ENCODE data around the gene RBKS. TPM values are rescaled to one million over a fixed set of nuclear protein-coding genes. Genes with fewer than 3 reads are reported as not detected.

RBKS gene
- polyA plus RNA-seq, 1 of the 3 experiments (the other 2 are of a cell fraction), result 7.4 TPM

GRCh38 chr2:27920148-27920885 is 30.1 kb upstream of the RBKS start:
- Histone ChIP-seq H3K27ac (ENCODE audit: low read depth in 2 of 2, low read length in 1 of 2) (peak overlapping the region; percentile 18 to 25; a peak in 2 of 4 replicates), H3F3A (replicated peaks; ENCODE audit: insufficient read depth) (peaks cover 18% of the 10 kb centered on the region), H2AFZ (ENCODE audit: low read depth) (no peak overlapping the region), H3K9ac (no peak overlapping the region), H3K4me1 (ENCODE audit: control insufficient read depth in 1 of 2, insufficient read depth in 2 of 2, low read depth in 1 of 2, low read length in 1 of 2) (peaks cover 2 to 19% of the 10 kb centered on the region in 2 experiments), H3K4me2 (no peak overlapping the region), H3K9me2 (no peaks in the 10 kb centered on the region), H3K4me3 (ENCODE audit: low read depth in 2 of 2, low read length in 1 of 2) (no peak overlapping the region), H3K9me3 (no peaks in the 10 kb centered on the region), H3K27me3 (ENCODE audit: insufficient read depth) (no peaks in the 10 kb centered on the region), H3K36me3 (replicated peaks in 1 of 2; ENCODE audit: control insufficient read depth in 1 of 2, insufficient read depth in 2 of 2, low read length in 1 of 2) (no peaks in the 10 kb centered on the region), H3K79me2 (ENCODE audit: insufficient read depth) (no peaks in the 10 kb centered on the region), H4K20me1 (ENCODE audit: insufficient read depth) (no peaks in the 10 kb centered on the region)
- POLR2A ChIA-PET, result no interaction called here
- 32% methylated on average over 4 of the region's 4 CpGs for WGBS (ENCODE audit: low lambda C conversion rate)
- CTCF ChIA-PET, result interaction anchor here (1.2 kb wide), 2 partner anchors 13 to 216 kb away, joined by 3 read pairs; no protein-coding TSS in a partner anchor
- TF ChIP-seq PBX3 (IDR thresholded peaks at IDR 0.05) (peak; percentile 67), NFIC (IDR thresholded peaks at IDR 0.05; ENCODE audit: borderline replicate concordance) (no peak), IRF3 (IDR thresholded peaks at IDR 0.05; ENCODE audit: low read depth, low read length) (no peak), CTCF (IDR thresholded peaks at IDR 0.05) (no peak), NRF1 (IDR thresholded peaks at IDR 0.05; ENCODE audit: low read depth, low read length) (no peak), TCF12 (IDR thresholded peaks at IDR 0.05) (peak; percentile 47), RFX5 (IDR thresholded peaks at IDR 0.05; ENCODE audit: low read length) (no peak), SMC3 (IDR thresholded peaks at IDR 0.05; ENCODE audit: low read depth, low read length) (no peak), USF2 (IDR thresholded peaks at IDR 0.05; ENCODE audit: borderline replicate concordance, low read depth, low read length) (no peak), SIN3A (IDR thresholded peaks at IDR 0.05; ENCODE audit: borderline replicate concordance, low read depth, low read length) (no peak), POLR2AphosphoS5 (IDR thresholded peaks at IDR 0.05; ENCODE audit: low read depth, low read length) (no peak), MEF2A (IDR thresholded peaks at IDR 0.05; ENCODE audit: borderline replicate concordance, low read depth) (peak; percentile 50; the same call in 1 of the 2 replicates), ZBTB33 (IDR thresholded peaks at IDR 0.05; ENCODE audit: borderline replicate concordance, low read depth) (no peak), RCOR1 (IDR thresholded peaks at IDR 0.05; ENCODE audit: low read length) (no peak), YY1 (IDR thresholded peaks at IDR 0.05; ENCODE audit: low read depth) (no peak), EP300 (IDR thresholded peaks at IDR 0.05; ENCODE audit: borderline replicate concordance in 1 of 2, low read depth in 1 of 2, low read length in 1 of 2) (peak in 1 of 2 experiments; percentile 56; a peak in 1 of 4 replicates), FOXJ3 (CRISPR knock-in tag; IDR thresholded peaks at IDR 0.05) (no peak), USF1 (IDR thresholded peaks at IDR 0.05; ENCODE audit: borderline replicate concordance, low read depth) (no peak), FOSL2 (IDR thresholded peaks at IDR 0.05; ENCODE audit: borderline replicate concordance, low read depth) (no peak), TAF1 (IDR thresholded peaks at IDR 0.05; ENCODE audit: borderline replicate concordance, low read depth, low read length) (no peak), MXI1 (IDR thresholded peaks at IDR 0.05; ENCODE audit: low read depth, low read length) (no peak), JUND (IDR thresholded peaks at IDR 0.05) (peak; percentile 4; the same call in 1 of the 2 replicates), GABPA (IDR thresholded peaks at IDR 0.05; ENCODE audit: low read depth) (no peak)
- no peak for DNase-seq

All from SK-N-SH (cell line).